22Rv1 (cell line): ENCODE measurements around the gene NECAP2.
"Not testable (repeated sequence)": the region's sequence is repeated elsewhere in the genome, so short reads cannot be mapped to it uniquely, and the experiment has no call there.

Experiments used
- ZFX ChIP-seq: fragments of 450-650 bp; IDR thresholded peaks from 2 replicates; pipeline ENCODE4 v1.6.1; 2017; ENCODE audit warnings: antibody characterized with exemption, borderline replicate concordance
- TF ChIP-seq, protein P1 (sequence below): fragments of 450-650 bp; IDR thresholded peaks from 2 replicates; pipeline ENCODE4 v1.5.1; 2017; ENCODE audit warnings: mild to moderate bottlenecking

DNA sequence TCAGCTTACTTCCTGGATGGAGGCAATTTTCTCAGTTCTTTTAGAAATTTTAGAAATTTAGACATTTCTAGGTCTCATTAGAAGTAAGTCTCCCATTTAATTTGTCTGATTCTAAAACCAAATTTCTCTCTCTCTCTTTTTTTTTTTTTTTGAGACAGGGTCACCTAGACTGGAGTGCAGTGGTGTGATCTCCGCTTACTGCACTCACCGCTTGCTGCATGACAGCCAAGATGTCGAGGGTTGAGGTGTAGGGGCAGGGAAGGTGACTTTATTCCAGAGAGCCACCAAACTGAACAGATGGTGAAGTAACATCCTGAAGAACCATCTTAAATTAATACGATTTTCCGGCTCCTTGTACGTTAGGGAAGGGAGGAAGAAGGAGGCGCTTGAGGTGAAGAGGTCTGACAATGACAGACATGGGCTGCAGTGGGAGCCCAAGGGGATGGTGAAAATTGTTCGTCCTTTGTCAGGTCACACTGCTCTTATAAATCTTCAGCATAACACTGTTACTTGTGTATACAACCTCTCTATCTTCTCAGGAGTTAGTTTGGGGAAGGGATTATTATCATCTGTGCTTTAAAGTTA is 68.4 kb downstream of the NECAP2 start:
- TF ChIP-seq, protein P1, sequence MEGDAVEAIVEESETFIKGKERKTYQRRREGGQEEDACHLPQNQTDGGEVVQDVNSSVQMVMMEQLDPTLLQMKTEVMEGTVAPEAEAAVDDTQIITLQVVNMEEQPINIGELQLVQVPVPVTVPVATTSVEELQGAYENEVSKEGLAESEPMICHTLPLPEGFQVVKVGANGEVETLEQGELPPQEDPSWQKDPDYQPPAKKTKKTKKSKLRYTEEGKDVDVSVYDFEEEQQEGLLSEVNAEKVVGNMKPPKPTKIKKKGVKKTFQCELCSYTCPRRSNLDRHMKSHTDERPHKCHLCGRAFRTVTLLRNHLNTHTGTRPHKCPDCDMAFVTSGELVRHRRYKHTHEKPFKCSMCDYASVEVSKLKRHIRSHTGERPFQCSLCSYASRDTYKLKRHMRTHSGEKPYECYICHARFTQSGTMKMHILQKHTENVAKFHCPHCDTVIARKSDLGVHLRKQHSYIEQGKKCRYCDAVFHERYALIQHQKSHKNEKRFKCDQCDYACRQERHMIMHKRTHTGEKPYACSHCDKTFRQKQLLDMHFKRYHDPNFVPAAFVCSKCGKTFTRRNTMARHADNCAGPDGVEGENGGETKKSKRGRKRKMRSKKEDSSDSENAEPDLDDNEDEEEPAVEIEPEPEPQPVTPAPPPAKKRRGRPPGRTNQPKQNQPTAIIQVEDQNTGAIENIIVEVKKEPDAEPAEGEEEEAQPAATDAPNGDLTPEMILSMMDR: not testable (repeated sequence)
- not testable (repeated sequence) for TF ChIP-seq ZFX
